GM19023 (cell line): ENCODE results near the gene ZNF239.
"Not testable (repeated sequence)": the region's sequence is repeated elsewhere in the genome, so short reads cannot be mapped to it uniquely, and the experiment has no call there.

Experiments
- ATAC-seq: cut with Tn5 transposase; IDR thresholded peaks from one replicate; pipeline ENCODE4 v1.9.1; 2021; ENCODE audit warnings: mild to moderate bottlenecking, moderate library complexity; ENCODE audit not compliant: unreplicated experiment

ZNF239 gene

DNA sequence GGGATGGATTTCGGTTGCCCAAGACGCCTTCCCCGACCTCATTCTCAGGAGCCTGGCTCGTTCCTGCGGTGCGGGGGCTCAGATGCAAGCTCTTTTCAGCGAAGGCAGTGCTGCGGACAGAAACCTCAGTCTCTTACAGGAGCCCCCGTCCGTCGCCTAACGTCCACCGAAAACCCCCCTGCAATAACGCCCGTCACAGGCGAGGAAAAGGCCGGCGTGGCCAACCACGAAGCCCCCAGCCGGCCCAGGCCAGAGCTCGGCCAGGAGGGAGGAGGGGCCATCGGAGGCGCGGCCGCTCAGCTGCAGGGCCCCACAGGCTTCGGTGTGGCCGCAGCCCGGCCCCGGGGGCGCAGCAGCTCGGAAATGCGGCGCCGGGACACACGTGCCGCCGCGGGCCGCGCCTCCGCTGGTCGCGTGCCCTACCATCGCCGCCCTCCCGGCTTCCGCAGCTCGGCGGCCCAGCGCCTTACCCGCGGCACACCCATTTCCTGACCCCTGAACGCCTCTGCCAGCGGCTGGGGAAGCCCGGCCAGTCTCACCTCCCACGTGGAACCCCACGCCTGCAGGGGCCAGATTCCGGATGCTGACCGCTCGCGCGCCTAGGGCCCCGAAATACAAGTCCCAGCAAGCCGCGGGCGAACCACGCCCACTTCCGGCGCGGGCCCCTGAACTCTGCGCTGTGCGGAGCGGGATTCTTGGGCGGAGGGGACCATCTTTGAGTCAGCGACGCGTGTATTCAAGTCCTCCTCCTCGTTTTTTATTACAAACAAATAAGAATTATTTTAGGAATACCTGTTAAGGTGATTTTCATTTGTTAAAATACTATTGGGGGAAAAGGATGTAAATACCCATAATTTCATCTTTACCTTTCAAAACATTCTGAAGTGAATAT, at the start of gene ZNF239:
ZNF239 (minus strand) TSS at position 616 of the 892 bp plus-strand sequence. CDS start 16,537 bp downstream, outside the sequence.
- ATAC-seq: peak; percentile 96

DNA sequence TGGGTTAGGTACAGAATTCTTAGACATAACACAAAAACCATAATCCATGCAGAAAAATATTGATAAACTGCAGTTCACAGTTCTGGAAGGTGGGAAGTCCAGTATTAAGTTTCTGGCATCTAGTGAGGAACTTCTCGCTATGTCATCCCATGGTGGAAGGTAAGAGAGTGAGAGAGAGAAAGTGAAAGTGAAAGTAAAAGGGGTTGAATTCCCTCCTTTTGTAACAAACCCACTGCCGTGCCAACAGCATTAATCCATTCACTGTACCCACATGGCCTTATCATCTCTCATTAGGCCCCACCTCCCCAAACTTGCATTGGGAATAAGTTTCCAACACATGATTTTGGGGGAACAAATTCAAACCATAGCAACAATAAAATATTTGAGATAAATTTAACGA, 48.9 kb upstream of the ZNF239 start:
- ATAC-seq: no peak

DNA sequence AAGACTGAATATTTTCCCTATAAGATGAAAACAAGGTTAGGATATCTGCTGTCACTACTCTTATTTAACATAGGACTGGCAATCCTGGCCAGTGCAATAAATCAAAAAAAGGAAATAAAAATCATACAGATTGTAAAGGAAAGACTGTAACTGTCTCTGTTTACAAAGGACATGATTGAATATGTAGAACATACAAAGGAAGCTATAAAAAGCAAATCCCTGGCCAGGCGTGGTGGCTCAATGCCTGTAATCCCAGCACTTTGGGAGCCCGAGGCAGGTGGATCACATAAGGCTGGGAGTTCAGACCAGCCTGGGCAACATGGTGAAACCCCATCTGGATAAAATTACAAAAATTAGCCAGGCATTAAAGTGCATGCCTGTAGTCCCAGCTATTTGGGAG, 47.6 kb upstream of the ZNF239 start:
- no peak for ATAC-seq

DNA sequence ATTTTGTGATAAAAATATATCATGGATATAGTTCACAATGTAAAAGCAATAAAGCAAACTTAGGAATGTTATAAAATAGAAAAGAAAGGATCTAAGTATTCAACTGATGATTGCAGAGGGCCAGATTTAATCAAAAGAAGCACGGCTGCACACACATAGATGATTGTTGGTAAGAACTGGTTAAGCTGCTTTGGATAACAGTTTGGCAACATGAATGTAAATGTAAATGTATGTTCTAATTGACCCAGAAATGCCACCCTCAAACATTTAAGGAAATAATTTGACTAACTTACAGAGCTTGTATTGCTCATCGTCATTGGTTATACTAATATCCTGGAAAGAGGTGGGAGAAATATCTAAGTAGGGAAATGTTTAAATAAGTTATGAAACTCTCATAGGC, 45.0 kb upstream of the ZNF239 start:
- ATAC-seq: no peak

DNA sequence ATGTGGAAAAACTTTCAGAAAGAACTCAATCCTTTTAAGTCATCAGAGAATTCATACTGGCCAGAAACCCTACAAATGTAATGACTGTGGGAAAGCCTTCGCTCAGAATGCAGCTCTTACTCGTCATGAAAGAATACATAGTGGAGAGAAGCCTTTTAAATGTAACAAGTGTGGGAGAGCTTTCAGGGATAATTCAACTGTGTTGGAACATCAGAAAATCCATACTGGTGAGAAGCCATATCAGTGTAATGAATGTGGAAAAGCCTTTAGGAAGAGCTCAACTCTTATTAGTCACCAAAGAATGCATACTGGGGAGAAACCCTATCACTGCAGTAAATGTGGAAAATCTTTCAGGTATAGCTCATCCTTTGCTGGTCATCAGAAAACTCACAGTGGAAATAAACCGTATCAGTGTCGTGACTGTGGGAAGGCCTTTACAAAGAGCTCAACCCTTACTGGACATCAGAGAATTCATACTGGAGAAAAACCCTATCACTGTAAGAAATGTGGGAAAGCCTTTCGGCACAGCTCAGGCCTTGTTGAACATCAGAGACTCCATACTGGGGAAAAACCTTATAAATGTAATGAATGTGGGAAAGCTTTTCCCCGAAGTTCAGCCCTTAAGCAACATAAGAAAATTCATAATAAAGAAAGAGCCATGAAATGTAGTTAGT, 42.4 kb upstream of the ZNF239 start:
- ATAC-seq: no peak

DNA sequence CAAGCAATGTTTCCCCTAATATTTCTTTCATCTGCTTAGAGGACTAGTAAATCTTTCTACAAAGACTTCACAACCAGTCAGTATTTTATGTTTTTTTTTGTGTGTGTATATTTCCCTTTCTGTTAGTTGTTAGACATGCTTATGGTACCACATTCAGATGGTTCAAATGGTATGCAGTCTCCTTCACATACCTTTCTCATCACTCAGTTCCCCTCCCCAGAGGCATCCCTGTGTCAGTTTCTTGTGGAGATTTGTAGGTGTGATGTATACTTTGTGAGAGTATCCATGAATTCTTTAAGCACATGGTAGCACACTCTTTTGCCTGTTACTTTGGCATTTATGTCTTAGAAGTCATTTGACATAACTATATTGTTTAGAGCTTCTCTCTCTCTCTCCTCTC, 36.2 kb upstream of the ZNF239 start:
- no peak for ATAC-seq

DNA sequence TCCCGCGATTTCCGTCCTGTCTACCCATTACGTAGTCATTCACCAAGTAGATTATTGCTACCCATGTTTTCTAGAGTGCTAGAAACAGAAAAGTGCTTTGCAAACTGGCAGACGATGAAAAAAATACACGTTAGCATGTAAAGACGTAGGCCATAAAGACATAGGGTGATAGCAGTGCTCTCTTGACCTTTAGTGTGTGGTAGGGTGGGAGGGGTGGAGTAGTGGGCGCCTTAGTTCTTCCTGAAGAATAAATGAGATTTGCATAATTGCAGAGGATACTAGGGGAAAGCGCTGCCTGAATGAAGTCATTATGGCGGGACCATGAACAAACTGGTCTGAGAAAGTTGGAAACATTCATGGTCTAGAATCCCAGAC, 32.8 kb upstream of the ZNF239 start:
- no peak for ATAC-seq

DNA sequence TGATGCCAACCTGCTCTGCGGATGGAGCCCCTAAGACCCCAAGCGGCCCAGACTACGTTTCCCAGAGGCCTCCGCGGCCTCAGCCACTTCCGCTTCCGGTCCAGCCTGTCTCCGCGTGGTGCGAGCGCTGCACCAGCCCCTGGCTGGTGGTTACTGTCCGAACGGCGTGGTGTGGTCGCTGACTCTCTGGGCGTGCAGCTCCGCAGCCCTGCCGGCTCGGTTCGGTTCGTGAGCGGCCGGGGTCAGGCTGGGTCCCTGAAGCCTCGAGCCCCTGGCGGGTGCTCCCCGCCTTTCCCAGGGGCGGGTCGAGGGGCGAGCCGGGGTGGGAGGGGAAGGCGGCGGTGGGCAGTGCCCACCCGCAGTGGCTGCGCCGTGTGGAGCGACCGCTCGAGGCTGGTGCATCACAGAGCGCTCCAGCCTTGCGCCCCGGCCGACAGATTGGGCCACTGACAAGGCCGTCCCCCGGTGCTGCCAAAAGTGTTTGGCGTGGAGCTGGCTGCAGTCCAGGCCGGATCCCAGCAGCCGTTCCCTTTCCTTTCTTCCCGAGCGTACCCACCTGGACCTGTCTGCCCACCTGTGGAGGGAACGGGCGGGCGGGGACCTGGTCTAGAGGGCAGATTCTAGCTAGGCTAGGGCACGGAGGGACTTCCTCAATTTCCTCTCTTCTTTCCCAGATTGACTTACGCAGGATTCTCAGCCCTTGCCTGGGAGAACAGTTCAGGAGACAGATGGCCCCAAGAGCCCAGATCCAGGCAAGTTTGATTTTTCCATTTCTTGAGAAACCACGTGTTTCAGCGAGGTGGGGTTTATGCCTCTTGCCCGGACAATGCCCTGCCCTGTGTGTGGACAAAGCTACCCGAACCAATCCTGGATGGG, 32.1 kb upstream of the ZNF239 start, which contains the start of gene ZNF485:
ZNF485 (plus strand) TSS at position 116 of the 876 bp plus-strand sequence; CDS start at position 729, 613 bp downstream.
- ATAC-seq: peak; percentile 100

DNA sequence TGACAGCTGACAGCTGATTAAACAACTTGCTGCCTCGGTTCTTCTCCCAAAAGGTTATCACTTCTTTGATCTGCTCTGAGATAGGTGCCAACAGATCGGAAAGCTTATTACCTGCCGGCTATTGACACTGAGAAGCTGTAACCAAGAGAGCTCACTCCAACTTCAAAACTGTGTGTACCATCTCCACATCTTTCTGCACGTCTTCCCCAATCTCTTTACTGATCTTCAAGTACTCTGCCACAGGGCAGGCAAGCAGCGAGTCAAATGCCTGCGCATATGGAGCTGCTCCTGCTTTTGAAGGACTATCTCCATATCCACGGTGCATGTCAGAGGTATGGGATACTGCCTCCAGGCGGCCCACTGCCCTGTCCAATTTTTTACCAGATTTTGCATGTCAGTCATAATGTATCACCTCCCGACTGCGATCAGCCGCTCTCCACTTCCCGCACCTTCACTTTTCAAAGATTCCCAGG, 31.5 kb upstream of the ZNF239 start:
- peak; percentile 33 for ATAC-seq

DNA sequence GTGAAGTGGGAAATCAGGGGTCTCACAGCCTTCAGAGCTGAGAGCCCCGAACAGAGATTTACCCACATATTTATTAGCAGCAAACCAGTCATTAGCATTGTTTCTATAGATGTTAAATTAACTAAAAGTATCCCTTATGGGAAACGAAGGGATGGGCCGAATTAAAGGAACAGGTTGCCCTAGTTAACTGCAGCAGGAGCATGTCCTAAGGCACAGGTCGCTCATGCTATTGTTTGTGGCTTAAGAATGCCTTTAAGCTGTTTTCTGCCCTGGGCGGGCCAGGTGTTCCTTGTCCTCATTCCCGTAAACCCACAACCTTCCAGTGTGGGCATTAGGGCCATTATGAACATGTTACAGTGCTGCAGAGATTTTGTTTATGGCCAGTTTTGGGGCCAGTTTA, 27.2 kb upstream of the ZNF239 start:
- not testable (repeated sequence) for ATAC-seq

DNA sequence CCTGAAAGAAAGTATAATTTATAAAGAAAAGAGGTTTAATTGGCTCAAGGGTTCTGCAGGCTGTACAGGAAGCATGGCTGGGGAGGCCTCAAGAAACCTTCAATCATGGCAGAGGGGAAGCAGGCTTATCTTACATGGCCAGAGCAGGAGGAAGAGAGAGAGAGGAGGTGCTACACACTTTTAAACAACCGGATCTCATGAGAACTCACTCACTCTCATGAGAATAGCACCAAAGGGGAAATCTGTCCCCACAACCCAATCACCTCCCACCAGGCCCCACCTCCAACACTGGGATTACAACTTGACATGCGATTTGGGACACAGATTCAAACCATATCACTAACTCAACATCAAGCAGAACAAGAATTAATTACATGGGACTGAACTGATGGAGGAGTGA, 24.9 kb upstream of the ZNF239 start:
- ATAC-seq: no peak

DNA sequence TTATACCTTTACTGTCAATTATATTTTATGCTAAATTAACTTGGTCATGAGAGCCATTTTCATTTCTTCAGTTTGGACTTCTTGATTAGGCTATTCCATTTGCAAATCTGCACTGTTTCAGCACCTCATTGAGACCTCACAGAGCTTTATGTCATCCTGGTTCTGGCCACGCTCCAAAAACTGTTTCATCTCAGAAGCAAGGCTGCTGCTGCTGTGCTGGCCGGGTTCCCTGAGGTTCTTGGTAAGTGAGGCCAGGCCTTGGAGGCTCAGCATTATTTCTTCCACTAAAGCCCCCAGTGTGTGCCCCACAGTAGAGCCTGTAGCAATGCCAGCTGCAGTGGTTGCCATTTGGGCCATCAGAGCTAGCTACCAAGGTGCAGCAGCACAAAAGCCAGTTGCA, 24.0 kb upstream of the ZNF239 start:
- no peak for ATAC-seq

DNA sequence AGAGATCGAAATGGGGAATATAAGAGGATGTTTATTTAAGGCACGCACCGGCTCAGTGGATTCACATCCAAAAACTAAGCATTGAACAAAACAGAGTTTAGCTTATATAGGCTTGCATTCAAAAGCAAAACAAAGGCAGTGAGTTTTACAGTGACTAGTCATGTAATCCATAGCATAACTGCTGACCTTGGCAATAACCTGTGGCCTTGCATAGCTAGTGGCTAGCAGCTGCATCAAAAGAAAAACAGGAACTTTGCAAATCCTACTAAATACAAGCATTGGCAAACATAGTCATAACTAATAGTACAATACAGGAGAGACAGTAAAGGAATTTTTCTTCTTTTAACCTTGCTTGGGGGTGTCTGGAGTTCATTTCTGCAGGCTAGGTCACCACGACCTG, 22.1 kb upstream of the ZNF239 start:
- no peak for ATAC-seq

DNA sequence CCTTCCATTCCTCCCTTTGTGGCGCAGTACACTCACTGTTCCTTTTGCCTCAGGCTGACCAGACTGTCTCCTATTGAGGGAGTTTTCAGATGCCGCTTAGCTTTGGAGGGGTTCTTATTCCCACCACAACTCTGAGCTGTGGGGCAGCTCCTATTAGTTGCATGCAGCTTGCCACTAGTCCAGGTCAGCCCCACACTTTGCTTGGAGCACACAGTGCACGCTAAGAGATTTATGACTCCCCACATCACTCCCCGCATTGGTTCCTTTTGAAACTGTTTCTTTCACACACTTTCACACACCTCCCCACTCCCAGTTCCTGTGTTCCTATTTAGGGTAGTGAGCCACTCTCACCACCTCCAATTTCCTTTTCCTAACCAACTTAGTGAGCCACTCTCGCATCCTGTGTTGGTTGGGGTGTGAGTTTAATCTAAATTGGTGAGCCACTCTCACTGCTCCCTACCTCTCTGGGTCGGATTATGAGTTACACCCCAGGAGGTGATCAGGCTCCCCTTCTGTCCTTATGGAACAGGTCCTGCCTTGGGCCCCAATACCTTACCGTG, 21.4 kb upstream of the ZNF239 start:
- peak; percentile 37 for ATAC-seq

DNA sequence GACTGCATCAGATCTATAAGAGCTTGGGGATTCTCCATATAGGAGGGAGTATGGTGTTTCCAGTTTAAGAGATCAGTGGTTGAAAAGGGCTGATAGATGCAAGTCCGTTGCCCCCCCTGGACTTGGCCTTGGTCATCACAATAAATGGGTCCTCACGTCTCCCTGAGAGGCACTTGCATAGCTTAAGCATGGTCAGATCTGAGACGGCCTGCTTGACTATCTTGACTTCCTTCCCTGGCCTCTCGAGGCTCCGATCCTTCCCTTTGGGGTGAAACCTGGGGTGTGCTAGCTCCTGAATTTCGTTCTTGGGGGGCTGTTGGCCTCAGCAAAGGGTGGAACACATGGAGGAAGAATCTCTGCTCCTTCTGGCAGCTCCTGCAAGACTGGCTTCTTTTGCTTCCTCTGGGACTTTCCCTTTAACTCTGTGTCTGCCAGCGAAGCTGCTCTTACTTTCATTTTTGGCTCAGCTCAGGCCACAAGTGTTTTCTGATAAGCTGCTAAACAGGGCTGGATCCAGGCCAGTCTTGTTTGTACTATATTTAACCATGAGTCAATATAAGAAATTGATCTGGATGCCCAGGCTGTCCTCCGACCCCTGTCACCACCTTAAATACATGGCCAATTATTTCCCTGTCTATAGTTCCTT, 20.7 kb upstream of the ZNF239 start:
- ATAC-seq: peak; percentile 95

DNA sequence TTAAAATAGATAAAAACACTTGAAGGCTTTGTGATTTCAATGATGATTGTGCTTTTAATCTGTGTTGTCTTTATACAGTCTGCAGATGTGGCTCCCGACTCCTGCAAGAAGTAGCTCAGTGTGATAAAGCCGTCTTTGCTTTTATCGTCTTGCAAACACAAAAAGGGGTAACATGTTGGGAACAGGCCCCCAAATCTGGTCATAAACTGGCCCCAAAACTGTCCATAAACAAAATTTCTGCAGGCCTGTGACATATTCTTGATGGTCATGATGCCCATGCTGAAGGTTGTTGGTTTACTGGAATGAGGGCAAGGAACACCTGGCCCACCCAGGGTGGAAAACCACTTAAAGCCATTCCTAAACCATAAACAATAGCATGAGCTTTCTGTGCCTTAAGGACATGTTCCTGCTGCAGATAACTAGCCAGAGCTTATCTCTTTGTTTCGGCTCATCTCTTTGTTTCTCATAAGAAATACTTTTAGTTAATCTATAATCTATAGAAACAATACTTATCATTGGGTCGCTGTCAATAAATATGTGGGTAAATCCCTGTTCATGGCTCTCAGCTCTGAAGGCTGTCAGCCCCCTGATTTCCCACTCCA, 17.0 kb upstream of the ZNF239 start:
- ATAC-seq: no peak

DNA sequence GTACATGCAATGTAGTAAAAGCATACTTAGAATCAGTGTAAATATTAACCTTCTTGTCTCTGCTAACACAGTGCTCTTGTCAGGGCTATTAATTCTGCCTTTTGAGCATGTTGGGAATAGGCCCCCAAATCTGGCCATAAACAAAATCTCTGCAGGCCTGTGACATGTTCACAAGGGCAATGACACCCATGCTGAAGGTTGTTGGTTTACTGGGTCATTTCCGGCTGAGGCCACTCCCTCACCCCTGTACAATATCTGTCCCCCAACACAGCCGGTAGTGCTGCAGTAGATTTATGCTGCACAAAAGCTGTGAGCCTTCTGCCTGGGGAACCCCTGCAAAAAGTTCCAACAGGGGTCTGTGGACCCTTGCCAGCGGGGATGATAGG, 12.3 kb upstream of the ZNF239 start:
- not testable (repeated sequence) for ATAC-seq

DNA sequence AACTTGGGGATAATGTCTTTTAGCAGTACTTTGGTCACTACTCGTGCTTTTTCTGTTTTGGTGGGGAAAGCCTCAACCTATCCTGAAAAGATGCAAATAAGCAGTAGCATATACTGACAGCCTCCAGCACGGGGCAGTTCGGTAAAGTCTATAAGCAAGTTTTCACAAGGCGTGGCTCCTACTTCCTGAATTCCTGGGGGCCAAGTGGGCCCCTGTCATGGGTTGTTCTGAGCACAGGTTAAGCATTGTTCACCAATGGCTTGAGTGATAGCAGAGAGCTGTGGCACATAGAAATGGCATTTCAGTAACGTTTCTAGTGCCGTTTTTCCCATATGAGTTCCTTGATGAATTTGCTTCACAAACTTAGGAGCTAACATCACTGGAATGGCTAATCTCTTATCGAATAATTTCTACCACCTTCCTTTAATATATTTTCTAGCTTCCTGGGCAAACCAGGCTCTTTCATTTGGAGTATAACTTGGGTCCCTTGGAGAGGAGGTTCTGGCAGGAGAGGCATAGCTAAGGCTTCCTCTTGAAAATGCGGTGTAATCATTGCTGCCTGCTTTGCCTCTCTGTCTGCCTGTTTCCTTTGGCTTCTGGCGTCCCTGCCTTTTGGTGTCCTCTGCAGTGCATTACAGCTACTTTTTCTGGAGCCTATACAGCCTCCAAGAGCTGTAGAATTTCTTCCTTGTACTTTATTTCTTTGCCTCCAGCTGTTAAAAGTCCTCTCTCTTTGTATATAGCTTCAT, 11.7 kb upstream of the ZNF239 start:
- no peak for ATAC-seq

DNA sequence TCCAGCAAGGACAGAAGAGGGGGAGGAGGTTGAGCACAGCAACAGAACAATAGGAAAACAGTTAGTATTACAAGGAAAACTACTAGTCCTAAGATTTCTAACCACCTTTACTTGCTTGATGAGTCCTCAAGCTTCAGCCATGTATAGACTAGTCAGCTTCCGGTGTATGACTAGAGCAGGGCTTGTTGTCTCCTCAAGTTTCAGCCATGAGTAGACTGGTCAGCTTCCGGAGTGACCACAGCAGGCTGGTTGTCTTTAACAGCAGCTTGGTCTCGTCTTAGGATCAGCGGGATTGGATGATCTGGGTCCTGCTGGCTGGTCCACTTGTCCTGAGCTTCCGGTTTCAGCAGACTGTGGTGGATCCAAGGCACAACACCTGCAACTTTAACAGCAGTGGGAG, 10.6 kb upstream of the ZNF239 start:
- ATAC-seq: no peak
